Sigmoid colon (tissue), 4 donors: Measurements from ENCODE around the gene MAST4.

ENCODE experiments used
- EP300 ChIP-seq, 4 donors: sonication (generic); formaldehyde crosslinking; IDR thresholded peaks; one replicate each; pipeline ENCODE4 v1.6.1; 2017; ENCODE audit warnings: antibody characterized with exemption in 4 of 4
- POLR2A ChIP-seq, 2 donors: fragments of 450-650 bp; IDR thresholded peaks; one replicate each; pipeline ENCODE4 v1.6.1; 2016; ENCODE audit warnings: antibody characterized with exemption in 2 of 2, mild to moderate bottlenecking in 2 of 2, moderate library complexity in 2 of 2
- TF ChIP-seq, protein P1 (sequence below), 4 experiments: fragments of 450-650 bp in 3 of 4; fragments of 200-600 bp in 1 of 4; IDR thresholded peaks; one replicate each; pipeline ENCODE4 v1.5.1; 2016 to 2019; ENCODE audit warnings: antibody characterized with exemption in 4 of 4, mild to moderate bottlenecking in 3 of 4, moderate library complexity in 2 of 4

DNA sequence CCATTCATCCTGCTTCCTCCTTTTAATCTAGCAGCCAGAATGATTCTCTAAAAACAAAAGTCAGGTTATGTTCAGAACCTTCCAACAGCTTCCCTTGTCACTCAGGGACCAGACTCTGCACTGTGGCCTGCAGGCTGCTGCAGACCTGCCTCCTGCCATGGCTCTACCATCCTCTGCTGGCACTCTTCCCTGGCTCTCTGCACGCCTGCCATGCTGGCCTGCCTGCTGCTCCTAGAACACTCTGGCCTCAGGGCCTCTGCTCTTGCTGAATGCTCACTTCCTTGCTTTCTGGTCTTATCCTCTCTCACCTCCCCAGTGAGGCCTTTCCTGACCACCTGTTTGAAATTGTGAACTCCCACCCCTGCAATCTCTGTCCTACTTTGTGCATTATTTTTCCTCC lies 451.0 kb downstream of the MAST4 start:
- TF ChIP-seq POLR2A (IDR thresholded peaks at IDR 0.05) (no peak), EP300 (IDR thresholded peaks at IDR 0.05) (no peak)
- TF ChIP-seq, protein P1, sequence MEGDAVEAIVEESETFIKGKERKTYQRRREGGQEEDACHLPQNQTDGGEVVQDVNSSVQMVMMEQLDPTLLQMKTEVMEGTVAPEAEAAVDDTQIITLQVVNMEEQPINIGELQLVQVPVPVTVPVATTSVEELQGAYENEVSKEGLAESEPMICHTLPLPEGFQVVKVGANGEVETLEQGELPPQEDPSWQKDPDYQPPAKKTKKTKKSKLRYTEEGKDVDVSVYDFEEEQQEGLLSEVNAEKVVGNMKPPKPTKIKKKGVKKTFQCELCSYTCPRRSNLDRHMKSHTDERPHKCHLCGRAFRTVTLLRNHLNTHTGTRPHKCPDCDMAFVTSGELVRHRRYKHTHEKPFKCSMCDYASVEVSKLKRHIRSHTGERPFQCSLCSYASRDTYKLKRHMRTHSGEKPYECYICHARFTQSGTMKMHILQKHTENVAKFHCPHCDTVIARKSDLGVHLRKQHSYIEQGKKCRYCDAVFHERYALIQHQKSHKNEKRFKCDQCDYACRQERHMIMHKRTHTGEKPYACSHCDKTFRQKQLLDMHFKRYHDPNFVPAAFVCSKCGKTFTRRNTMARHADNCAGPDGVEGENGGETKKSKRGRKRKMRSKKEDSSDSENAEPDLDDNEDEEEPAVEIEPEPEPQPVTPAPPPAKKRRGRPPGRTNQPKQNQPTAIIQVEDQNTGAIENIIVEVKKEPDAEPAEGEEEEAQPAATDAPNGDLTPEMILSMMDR (IDR thresholded peaks at IDR 0.05): no peak
